Measurements from ENCODE around the gene ANO7.

- TF ChIP-seq REST (IDR thresholded peaks at IDR 0.05; ENCODE audit: low read depth, low read length) (no peak), CTCF (IDR thresholded peaks at IDR 0.05) (no peak), NRF1 (IDR thresholded peaks at IDR 0.05; ENCODE audit: low read depth, low read length) (no peak)
These were observed 19.6 kb downstream of the ANO7 start for GRCh38 chr2:241208058-241208457.

Data from SK-N-SH (cell line).